Smooth muscle cell of the brain vasculature (primary cell): ENCODE results near the gene OR10G7.
"Not testable (repeated sequence)": the region's sequence is repeated elsewhere in the genome, so short reads cannot be mapped to it uniquely, and the experiment has no call there.

ENCODE experiments used
- DNase-seq: peaks from one replicate; pipeline ENCODE4 v3.0.0-alpha.2; 2012; ENCODE audit warnings: low read depth, low spot score

The OR10G7 gene

GRCh38 chr11:124039557-124039956, 1.6 kb downstream of the OR10G7 start:
- no peak for DNase-seq

DNA sequence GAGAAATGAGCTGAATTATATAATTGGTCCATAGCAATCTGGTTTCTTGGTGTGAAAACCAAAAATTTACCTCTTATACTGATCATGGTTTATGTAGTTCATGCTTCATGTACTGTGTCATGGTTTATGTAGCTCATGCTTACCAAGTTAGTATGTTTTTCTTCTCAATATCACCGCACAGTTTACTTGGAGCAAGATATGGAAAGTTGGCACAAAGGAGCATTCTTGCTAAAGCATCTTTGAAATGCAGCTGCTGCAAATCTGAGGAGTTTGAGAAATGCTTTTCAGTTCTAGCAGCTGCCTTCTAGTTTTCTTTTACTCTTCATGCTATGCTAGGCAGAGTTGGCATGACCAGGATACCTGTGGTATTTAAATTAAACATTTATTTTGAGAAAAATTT, 4.5 kb downstream of the OR10G7 start:
- DNase-seq, result no peak

DNA sequence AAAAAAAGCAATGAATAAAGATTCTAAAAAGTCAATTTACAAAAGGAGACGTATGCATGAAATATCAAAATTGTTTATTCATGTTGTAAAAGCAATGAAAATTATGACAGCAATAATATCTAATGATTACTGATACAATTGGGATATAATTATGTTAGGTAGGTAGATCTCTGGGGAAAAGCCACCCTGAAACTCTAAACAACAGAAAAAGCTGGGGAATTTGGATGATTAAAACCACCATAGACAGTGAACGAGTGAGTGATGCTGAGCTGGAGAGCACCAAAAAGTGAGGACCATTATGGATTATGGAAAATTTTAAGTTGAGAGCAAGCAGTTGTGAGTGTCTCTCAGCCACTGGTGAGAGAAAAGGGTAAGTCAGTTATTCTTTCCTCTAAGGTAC, 14.6 kb downstream of the OR10G7 start, which contains the start of gene OR10G8:
Gene OR10G8, plus strand, starts transcription at position 301 of the 400 bp plus-strand sequence. CDS start 2,825 bp downstream, outside the sequence.
- DNase-seq, result no peak

DNA sequence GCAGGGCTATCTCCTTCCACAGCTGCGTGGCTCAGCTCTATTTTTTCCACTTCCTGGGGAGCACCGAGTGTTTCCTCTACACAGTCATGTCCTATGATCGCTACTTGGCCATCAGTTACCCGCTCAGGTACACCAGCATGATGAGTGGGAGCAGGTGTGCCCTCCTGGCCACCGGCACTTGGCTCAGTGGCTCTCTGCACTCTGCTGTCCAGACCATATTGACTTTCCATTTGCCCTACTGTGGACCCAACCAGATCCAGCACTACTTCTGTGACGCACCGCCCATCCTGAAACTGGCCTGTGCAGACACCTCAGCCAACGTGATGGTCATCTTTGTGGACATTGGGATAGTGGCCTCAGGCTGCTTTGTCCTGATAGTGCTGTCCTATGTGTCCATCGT, 25.3 kb downstream of the OR10G7 start:
- DNase-seq, result not testable (repeated sequence)

DNA sequence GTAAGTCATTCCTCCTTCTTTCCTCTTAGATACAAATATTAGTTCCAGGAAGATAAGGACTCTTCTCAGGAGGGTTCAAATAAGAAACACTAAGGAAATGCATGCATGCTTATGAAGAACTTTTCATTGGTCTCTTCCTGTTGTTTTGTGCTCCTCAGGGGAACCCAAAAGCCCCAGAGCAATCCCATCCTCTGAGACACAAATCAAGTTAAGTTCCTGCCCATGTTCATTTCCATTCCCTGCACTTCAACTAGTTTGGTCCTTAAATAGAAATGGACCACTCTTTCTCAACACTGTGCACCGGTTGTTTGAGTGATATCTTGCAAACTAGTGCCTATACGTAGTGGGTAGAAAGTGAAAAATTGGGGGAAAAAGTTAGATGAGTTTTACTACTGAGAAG, 28.4 kb downstream of the OR10G7 start, which contains the start of gene OR10G4:
Gene OR10G4, plus strand, starts transcription at position 301 of the 400 bp plus-strand sequence. CDS start 2,578 bp downstream, outside the sequence.
- no peak for DNase-seq

GRCh38 chr11:123995119-123995518, 46.0 kb downstream of the OR10G7 start, which contains the start of gene OR10G6:
OR10G6 (minus strand) TSS chr11:123995161; CDS start chr11:123995161, 0 bp downstream.
- no peak for DNase-seq
